GM15510 (cell line): ENCODE results near the gene CEP85.

Experiments
- POLR2A ChIP-seq: IDR thresholded peaks from 3 replicates; pipeline ENCODE4 v1.6.1; 2011; ENCODE audit warnings: borderline replicate concordance; ENCODE audit not compliant: insufficient read length; ENCODE audit errors: extremely low read depth

CEP85 gene

DNA sequence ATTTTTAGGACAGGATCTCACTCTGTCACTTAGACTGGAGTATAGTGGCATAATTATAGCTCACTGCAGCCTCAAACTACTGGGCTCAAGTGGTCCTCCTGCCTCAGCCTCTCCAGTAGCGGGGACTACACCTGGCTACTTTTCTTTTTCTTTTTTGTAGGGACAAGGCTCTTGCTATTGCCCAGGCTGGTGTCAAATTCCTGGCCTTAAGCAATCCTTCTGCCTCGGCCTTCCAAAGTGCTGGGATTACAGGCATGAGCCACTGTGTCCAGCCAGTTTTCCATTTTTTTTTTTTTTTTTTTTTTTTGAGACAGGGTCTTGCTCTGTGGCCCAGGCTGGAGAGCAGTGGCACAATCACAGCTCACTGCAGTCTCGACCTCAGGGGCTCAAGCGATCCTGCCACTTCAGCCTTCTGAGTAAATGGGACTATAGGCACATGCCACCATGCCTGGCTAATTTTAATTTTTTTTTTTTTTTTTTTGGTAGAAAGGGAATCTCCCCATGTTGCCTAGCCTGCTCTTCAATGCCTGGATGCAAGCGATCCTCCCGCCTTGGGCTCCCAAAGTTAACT is 20.6 kb upstream of the CEP85 start:
- TF ChIP-seq POLR2A: no peak

DNA sequence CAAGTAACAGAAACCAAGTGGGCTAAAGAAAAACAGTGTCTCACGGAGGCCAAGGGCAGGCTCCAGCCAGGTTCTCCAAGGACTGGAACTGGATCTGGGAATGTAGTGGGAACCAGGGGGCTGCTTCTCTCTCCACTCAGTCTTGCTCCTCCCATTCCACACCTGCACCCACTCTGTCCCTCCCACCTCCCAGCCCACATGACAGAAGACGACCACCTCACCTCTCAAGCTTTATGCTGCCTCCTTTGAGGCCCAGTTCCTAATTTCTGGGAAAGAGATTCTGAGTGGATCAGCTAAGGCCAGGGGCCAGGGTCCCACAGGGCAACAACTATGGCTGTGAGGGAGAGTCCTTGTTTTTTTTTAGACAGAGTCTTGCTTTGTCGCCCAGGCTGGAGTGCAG is 18.8 kb upstream of the CEP85 start:
- TF ChIP-seq POLR2A: no peak

DNA sequence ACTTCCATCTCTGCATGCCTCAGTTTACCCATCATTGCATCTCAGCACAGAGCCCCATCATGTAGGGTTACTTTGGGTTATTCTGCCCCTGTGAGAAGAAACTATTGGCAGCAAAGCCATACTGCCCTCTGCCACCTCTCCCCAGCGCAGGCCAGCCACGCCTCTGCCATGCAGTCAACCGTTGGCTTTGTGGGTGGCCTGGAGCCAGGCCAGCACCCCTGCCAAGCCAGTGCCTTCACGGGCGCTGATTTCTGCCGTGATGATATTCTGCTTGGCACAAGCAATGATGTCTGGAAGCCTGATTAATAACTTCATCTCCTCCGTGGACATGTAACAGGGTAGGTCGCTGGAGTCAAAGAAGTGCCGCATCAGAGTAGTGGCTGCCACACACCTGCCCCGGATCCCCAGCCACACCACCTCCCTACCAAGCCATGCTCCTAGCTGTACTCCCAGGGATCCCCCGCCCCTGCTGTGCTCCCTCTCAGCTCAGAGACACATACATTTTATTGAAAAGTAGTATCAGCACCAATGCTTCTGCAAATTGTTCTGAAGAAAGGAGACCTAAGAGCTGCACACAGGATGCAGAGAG is 15.0 kb upstream of the CEP85 start:
- no peak for TF ChIP-seq POLR2A

DNA sequence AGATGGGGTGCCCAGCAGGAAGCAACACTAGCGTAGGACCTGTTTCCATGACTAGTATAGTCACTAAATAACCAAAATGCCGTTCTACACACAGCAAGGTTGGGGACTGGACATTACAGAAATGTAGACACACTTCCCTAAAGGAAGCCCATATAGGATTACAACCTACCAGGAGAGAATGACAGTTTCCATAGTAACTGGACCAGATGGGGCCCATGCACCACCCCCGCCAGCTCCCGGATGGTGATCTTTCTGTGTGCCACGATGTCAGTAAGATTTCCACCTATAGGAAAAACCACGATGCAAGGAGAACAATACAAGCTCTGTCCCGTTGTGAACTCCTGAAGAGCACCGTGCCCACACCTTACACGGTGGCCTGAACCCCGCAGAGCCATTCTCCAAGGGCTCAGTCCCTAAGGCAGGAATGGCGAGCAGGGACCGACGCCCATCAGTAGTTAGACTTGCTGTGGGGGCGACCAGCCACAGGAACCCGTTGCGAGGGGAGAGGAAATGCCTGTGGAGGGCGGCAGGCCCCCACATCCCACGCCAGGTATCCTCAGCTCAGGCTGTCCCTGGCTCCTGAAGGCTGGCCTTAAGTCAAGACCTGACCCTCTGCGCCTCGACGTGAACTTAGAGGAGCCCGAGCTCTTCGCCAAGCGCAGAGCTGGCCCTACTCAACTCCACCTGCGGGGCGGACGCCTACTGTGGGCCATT is 13.6 kb upstream of the CEP85 start:
- no peak for TF ChIP-seq POLR2A

DNA sequence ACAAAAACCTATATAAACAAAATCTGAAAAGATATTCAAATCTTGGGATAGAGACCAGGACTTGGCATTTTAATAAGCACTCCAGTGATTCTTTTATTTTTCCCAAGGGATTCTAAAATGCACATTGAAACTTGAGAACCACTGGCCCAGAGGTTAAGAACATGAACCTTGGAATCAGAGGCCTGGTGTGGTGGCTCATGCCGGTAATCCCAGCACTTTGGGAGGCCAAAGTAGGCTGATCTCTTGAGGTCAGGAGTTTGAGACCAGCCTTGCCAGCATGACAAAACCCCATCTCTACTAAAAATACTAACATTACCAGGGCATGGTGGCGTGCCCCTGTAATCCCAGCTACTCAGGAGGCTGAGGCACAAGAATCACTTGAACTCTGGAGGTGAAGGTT is 12.9 kb upstream of the CEP85 start:
- TF ChIP-seq POLR2A: no peak

DNA sequence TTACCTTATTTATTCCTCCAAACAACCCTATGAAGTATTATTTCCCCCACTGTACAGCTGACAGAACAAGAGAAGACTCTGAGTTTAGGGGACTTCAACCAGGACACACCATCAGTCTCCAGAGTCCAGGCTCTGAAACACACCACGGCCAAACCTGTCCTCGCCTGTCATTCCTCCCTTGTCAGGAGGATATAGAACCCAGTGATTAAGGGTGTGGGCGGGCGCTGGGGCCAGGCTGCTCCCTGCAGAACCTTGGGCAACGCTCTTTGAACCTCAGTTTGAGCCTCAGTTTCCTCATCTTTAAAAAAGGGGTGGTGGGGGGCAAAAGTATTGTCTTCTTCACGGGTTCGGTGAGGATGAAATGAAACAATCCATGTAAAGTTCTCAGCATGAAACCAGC is 9.4 kb upstream of the CEP85 start:
- no peak for TF ChIP-seq POLR2A

DNA sequence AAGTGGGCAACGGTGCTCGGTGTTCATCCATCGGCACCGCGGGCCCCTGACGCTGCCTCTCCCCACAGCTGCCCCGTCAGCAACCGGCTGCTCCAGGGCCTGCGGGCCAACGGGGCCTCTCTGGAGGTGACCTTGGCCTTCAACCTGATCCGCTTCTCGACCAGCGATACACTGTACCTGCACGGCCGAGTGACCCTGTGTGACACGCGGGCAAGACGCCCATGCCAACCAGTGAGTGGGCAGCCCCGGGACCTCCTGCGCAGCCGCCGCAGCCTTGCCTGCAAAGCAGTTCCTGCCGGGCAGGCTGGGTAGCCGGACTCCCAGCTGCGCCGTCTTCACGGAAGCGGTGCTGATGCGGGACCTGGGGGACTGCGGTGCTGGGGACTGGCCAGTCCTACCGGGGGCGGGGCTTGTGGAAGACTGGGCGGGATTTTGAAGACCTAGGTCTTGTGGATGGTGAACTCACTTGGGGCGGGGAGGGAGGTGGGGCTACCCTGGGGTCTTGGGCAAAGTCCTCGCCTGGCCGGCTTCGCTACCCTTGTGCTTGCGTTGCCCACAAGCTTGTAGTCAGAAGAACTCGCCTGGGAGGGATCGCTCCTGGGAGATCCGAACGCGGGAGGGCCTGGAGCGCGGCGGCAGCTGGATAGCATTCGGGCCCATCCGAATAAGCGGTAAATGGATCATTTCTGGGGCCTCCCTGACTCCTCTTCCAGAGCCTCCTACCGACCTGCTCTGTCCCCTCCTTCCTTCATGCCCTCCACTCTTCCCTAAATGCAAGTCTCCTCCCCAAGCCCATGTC is 8.8 kb upstream of the CEP85 start:
- no peak for TF ChIP-seq POLR2A

DNA sequence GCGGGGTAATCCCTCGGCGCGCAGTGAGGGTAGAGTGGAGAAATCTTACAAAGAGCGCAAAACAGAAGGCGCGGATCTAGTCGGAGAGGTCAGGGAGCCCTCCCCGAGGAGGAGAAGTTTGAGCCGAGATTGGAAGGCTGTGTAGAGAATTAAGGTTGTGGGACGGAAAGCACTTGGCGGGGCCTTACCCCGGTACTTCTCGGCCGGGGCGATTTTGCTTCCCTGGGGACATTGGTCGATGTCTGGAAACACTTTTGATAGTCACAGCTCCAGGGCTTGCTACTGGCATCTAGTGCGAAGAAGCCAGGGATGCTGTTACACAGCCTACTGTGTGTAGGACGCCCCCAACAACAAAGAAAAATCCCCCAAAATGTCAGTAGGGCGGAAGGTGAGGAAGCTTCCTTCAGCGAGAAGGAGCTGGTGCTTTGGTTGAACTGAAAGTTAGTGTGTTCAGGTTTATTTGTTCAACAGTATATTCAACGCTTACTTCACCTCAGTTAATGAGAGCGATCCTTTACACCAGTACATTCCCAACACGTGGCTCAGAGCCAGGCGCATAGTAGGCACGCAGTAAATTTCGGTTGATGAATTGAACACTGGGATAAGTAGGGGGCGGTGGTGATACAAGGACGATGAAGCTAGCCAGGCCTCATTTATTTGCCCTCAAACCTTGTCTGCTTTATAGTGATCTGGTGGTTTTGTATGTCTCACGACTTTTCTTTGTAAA is 807 bp downstream of the CEP85 start:
- TF ChIP-seq POLR2A: no peak

DNA sequence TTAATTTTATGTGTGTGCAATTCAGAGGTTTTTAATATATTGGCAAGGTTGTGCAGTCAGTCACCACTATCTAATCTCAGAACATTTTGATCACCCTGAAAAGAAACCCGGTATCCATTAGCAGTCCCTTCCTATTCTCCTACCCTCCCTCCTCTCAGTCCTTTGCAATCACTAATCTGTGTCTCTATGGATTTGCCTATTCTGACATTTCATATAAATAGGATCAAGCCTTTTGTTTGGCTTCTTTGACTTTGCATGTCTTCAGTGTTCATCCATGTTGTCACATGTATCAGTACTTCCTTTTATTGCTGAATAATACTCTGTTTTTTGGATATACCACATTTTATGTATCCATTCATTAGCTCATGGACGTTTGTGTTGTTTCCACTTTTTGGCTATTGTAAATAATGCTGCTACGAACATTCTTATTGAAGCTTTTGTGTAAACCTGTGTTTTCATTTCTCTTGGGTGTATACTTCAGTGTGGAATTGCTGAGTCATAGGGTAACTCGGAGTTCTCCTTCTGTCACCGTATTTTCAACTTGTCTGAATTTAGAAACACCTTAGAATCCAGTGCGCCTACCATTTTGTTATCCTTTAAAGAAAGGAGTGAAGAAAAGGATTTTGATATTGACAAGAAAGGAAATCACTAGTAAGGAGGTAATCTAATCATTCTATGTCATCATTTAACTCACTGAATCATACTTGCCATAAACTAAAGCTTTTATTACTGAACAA is 3.4 kb downstream of the CEP85 start:
- no peak for TF ChIP-seq POLR2A

DNA sequence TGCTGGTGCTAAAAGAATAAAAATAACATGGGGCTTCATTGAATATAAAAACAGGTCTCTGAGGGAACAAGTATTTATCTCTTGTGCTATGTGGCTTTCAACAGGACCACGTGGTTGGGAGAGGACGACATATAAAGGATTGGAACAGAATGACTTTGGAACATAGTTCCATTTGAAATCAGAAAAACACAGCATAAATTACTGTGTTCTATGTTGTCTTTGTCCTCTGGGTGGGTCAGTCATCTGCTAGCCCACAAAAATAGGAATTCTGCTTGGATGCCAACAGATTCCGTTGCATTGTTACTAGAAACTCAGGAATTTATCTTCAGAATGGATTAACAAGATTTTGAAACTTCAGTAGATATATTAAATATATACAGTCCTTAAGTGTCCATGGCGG is 5.9 kb downstream of the CEP85 start:
- no peak for TF ChIP-seq POLR2A

DNA sequence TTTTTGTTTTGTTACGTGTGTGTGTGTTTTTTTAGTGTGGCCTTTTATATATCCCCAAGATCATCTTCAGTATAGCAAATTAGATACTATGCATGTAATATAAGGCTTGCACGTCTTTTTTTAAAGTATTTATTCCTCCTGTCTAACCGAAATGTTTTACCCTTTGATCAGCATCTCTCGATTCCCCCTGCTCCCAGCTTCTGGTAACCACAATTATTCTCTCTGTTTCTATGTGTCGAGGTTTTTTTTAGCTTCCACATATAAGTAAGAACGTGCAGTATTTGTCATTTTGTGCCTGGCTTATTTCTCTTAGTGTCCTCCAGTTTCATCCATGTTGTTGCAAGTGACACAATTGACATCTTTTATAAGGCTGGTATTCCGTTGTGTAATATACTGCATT is 18.7 kb downstream of the CEP85 start:
- no peak for TF ChIP-seq POLR2A

DNA sequence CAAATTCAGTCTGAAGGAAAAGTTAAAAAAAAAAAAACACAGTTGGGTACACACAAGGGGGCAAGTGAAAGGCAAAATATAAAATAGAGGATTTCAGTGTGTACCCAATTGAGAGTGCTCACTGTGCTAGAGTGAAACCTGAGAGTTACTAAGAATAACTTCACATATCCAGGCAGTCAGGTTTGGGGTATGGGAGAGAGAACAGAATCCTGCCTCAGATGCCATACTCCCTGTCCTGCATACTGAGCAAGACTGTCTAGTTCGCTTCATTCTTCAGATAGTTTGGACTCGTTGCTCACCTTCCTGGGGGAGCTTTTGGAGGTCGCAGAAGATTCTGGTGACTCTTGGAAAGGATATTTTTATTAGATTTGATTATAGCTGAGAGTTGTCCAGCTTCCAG is 20.4 kb downstream of the CEP85 start:
- no peak for TF ChIP-seq POLR2A

DNA sequence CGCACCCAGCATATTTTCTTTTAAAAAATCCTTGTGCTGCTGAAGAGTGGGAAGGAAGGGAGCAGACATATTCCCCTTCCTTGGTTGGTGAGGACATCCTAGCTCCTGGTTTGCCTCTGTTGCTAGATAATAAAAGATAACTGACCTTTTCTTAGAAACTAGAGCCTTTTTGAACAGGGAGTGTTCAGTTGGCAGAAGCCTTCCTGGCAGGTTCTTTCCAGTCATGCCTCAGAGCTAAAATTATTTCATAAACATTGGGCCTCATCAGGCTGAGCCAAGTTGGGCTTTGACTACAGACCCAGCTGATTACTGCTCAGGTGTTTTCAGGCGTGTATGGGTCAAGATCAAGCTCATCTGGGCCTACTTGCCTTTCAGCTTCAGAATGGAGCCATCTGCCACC is 23.2 kb downstream of the CEP85 start:
- TF ChIP-seq POLR2A: no peak

DNA sequence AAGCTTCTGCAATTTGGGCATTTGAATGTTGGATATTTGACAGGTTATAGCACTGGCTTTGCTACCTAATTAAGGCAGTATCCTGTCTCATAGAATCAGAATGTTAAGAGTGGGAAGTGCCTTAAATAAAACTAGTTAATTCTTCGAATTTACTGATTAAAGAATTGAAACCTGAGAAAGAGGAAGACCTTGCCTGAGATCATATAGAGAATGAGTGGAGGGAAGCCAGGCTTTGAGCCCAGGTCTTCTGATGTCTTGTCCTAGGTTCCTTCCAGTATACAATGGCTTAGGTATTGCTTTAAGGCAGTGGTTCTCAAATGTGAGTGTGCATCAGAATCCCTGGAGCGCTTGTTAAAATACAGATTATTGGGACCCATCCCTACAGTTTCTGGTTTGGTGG is 25.0 kb downstream of the CEP85 start:
- no peak for TF ChIP-seq POLR2A
